HT-29 (cell line): Measurements from ENCODE around the gene DNAJC7. TPM values are rescaled to one million over a fixed set of nuclear protein-coding genes. Genes with fewer than 3 reads are reported as not detected.
"Not testable (repeated sequence)": the region's sequence is repeated elsewhere in the genome, so short reads cannot be mapped to it uniquely, and the experiment has no call there.

Source experiments
- DNase-seq: peaks from one replicate; pipeline ENCODE4 v3.0.0-alpha.2; 2015; ENCODE audit warnings: low spot score
- total RNA-seq: library from RNA; depleted of rRNA; stranded (reverse); fragments of >200 nt; shearing (Covaris generic); gene quantifications from 2 replicates; pipeline ENCODE4 v1.2.3, GENCODE V29; 2014

Gene DNAJC7
- total RNA-seq, 1 experiment from 2014 or later: 52.8 TPM

DNA sequence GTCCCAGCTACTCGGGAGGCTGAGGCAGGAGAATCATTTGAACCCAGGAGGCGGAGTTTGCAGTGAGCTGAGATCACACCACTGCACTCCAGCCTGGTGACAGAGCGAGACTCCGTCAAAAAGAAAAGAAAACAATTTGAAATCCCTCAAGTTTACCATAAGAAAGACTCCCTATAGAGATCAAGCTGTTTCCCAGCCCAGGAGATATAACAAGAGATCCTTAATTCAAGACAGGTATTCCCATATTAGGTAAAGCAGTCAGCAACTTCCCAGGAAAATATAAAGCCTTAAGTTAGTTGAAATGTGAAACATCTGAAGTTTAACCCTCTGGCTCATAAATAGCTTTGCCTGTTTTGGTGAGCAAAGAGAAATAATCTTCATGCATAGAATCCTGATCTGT is 4.9 kb downstream of the DNAJC7 start:
- DNase-seq: not testable (repeated sequence)

- peak; percentile 33 for DNase-seq
Measured at GRCh38 chr17:42010898-42011516, 6.2 kb downstream of the DNAJC7 start.

DNA sequence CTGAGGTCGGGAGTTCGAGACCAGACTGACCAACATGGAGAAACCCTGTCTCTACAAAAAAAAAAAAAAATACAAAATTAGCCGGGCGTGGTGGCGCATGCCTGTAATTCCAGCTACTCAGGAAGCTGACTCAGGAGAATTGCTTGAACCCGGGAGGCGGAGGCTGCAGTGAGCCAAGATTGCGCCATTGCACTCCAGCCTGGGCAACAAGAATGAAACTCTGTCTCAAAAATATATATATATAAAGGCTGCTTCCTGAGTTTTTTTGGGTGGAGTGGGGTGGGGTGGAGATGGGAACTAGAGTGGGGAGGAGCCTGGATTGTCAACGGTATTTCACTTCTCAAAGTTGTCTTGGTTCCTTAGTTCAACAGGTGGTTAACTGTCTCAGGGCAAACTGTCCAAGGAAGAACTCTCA is 7.0 kb downstream of the DNAJC7 start:
- DNase-seq: not testable (repeated sequence)

- DNase-seq: no peak
Measured at GRCh38 chr17:42009170-42009569, 8.1 kb downstream of the DNAJC7 start.

GRCh38 chr17:42005166-42005565 is 12.1 kb downstream of the DNAJC7 start:
- no peak for DNase-seq

GRCh38 chr17:42002792-42003301 is 14.4 kb downstream of the DNAJC7 start:
- peak; percentile 50 for DNase-seq

DNA sequence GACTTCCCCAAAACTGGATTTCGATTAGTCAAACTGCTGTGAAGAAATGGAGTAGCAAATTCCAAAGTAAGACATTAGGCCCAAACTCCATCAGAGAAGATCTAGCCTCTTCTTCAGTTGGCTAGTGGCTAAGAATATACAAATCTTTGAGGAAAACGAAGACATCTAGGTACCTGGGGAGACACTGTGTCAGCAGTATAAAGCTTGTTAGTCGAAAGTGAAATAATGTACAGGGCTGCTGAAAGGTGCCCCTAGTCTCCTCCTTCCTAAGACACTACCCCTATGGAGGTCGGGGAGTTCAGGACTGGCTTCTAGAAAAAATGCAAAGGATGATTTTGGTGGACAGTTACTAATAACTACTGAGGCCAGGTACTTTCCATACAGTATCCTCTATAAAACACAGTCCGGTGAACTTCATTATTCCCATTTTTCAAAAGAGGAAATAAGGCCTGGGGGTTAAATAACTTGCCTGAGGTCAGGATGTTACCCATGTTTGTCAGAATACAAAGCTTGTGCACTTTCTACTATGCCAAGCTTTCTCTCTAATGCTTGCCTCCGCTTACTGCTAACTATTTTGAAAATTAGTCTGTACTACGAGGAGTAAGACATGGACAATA is 15.0 kb downstream of the DNAJC7 start:
- no peak for DNase-seq

GRCh38 chr17:42001729-42002128 is 15.5 kb downstream of the DNAJC7 start:
- DNase-seq: no peak

- no peak for DNase-seq
Measured at GRCh38 chr17:42000413-42001133, 16.7 kb downstream of the DNAJC7 start.

GRCh38 chr17:41998497-41998896 is 18.7 kb downstream of the DNAJC7 start:
- no peak for DNase-seq

DNA sequence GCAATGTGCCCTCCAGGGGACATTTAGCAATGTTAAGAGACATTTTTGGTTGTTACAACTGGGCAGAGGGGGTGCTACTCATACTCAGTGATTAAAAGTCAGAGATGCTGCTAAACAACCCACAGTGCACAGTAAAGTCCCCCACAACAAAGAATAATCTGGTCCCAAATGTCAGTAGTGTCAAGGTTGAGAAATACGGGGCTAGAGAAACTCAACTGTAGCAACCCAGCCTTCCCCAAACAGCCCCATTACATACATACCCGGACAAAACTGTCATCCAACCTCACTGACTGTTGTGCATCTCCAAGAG is 20.4 kb downstream of the DNAJC7 start:
- DNase-seq: no peak

GRCh38 chr17:41992576-41992975 is 24.7 kb downstream of the DNAJC7 start:
- no peak for DNase-seq

- no peak for DNase-seq
Measured at GRCh38 chr17:41989702-41990419, 27.4 kb downstream of the DNAJC7 start.

DNA sequence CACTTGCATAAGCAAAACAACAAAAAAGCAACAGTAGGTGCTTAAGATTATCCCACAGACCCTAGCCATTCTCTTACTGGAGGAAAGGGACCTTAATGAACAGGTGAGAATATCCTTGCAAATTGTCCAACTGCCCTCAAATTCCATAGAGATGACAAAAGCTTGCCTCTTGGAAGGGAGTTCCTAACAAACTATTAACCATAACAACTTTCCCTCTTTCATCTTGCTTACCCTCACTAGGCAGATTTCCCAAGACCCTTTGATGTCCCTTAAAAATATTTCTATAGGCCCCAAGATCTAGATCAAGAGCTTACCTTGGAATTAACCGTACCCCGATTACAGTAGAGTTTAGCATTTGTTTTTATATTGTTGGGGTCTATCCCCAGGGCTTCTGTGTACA is 28.8 kb downstream of the DNAJC7 start:
- DNase-seq: no peak

- no peak for DNase-seq
Measured at GRCh38 chr17:41987642-41988041, 29.6 kb downstream of the DNAJC7 start.

GRCh38 chr17:41986634-41987033 is 30.6 kb downstream of the DNAJC7 start:
- no peak for DNase-seq

DNA sequence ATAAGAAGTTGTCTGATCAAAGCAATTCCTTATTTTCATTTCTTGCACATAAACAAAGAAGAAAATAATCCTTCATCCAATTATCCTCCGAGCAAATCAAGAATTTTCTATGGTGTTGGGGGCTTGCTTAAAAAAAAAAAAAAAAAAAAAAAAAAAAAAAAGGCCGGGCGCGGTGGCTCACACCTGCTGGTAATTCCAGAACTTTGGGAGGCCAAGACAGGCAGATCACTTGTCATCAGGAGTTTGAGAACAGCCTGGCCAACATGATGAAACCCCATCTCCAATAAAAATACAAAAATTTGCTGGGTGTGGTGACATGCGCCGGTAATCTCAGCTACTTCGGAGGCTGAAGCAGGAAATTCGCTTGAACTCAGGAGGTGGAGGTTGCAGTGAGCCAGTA is 31.3 kb downstream of the DNAJC7 start:
- DNase-seq: no peak

- DNase-seq: no peak
Measured at GRCh38 chr17:41984454-41984853, 32.8 kb downstream of the DNAJC7 start.

DNA sequence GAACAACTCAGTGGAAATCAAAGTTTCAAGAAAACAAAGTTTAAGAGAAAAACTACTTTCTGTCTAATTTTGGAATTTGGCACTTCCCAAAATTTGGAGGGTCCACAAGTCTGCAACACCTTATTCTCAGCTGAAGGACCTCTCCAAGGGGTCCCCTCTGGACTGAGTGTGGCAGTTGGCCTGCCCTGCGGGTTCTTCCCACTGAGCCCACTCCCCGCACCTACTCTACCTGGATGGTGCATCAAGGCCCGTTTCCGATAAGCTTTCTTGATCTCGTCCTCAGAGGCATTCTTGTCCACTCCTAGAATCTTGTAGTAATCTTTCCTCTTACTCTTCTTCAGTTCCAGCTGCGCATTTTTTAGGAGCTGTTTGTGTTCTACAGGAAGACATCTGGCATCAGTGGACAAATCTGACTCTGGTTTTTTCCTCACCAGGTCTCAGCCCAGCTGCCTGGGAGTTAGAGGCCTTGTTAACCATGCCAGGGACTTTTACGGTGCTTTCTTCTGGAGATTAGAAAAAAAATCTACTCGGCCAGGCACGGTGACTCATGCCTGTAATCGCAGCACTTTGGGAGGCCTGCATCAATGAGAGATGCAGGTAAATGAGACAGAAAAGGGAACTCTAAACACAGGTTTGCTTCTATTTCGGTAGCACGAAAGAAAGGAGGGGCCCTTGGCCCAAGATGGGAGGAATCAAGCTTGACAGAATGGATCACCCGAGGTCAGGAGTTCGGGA is 35.0 kb downstream of the DNAJC7 start:
- DNase-seq: no peak

- peak; percentile 45 for DNase-seq
Measured at GRCh38 chr17:41977991-41978390, 39.2 kb downstream of the DNAJC7 start.

DNA sequence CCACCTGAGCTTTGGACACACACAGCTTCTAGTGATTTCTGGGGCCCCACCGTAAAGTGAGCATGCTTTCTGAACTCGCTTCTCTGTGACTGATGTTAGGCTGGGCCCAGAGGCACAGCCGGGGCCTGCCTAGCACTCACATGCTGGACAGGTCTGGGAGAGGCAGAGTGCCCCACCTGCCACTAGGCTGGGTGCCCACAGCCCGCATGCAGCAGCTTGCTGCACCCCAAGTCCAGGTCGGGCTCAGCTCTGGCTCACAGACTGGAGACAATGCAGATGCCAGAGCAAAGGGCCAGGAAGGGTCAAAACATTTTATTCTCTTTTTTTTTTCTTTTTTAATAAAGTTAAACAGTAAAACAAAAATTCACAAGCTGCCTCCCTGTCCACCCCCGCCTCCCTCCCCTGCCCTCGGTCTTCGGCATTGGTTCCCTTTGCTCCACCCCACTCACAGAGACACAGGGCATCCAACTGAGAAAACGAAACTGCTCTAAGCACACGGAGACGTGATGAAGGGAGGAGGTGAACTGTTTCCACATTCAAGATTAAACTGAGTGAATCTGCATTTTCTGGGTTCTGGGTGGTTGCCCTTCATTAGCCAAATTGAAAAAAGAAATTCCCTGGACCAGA is 41.0 kb downstream of the DNAJC7 start:
- DNase-seq: no peak
